Measurements from ENCODE around the gene TRMT61B.

GRCh38 chr2:28902584-28902983 lies 32.5 kb upstream of the TRMT61B start:
- TF ChIP-seq USF2 (IDR thresholded peaks at IDR 0.05; ENCODE audit: low read depth, low read length) (no peak), CTCF (conservative IDR thresholded peaks at IDR 0.05; ENCODE audit: low read depth, low read length) (no peak), POLR2A (IDR thresholded peaks at IDR 0.05; ENCODE audit: low read depth, low read length) (no peak), NFE2L2 (IDR thresholded peaks at IDR 0.05; ENCODE audit: low read depth, low read length) (no peak), SMC3 (IDR thresholded peaks at IDR 0.05; ENCODE audit: low read depth, low read length) (no peak), MAFK (IDR thresholded peaks at IDR 0.05; ENCODE audit: low read depth, low read length) (no peak), MXI1 (IDR thresholded peaks at IDR 0.05; ENCODE audit: borderline replicate concordance, low read depth, low read length) (no peak), CEBPB (IDR thresholded peaks at IDR 0.05; ENCODE audit: low read depth, low read length) (no peak), FOS (IDR thresholded peaks at IDR 0.05; ENCODE audit: low read depth, low read length) (no peak), RAD21 (IDR thresholded peaks at IDR 0.05; ENCODE audit: low read length) (no peak)
- TF ChIP-seq, protein P1, sequence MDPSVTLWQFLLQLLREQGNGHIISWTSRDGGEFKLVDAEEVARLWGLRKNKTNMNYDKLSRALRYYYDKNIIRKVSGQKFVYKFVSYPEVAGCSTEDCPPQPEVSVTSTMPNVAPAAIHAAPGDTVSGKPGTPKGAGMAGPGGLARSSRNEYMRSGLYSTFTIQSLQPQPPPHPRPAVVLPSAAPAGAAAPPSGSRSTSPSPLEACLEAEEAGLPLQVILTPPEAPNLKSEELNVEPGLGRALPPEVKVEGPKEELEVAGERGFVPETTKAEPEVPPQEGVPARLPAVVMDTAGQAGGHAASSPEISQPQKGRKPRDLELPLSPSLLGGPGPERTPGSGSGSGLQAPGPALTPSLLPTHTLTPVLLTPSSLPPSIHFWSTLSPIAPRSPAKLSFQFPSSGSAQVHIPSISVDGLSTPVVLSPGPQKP (IDR thresholded peaks at IDR 0.05; ENCODE audit: borderline replicate concordance, low read depth, low read length) = no peak
